Hepatic stellate cell (primary cell): Measurements from ENCODE around the gene ERBIN.
"Not testable (repeated sequence)": the region's sequence is repeated elsewhere in the genome, so short reads cannot be mapped to it uniquely, and the experiment has no call there.

Experiments
- DNase-seq: peaks from one replicate; pipeline ENCODE4 v3.0.0; 2011; ENCODE audit warnings: low spot score

ERBIN gene

GRCh38 chr5:65916066-65916465 is 10.3 kb upstream of the ERBIN start:
- DNase-seq, result no peak

GRCh38 chr5:65916636-65917035 is 9.7 kb upstream of the ERBIN start:
- no peak for DNase-seq

- DNase-seq, result peak; percentile 76
Observed at GRCh38 chr5:65919773-65920172, 6.6 kb upstream of the ERBIN start.

GRCh38 chr5:65923339-65923738 is 3.0 kb upstream of the ERBIN start:
- DNase-seq, result no peak

GRCh38 chr5:65924366-65925043 is 1.9 kb upstream of the ERBIN start:
- DNase-seq, result no peak

- peak; percentile 54 for DNase-seq
Observed at GRCh38 chr5:65925044-65925600, 1.3 kb upstream of the ERBIN start.

GRCh38 chr5:65925601-65926275 is 637 bp upstream of the ERBIN start:
- peak; percentile 85 for DNase-seq

- no peak for DNase-seq
Observed at GRCh38 chr5:65926893-65927292, 518 bp downstream of the ERBIN start.

GRCh38 chr5:65927503-65928321 is 1.3 kb downstream of the ERBIN start:
- peak; percentile 71 for DNase-seq

GRCh38 chr5:65928322-65928752 is 2.0 kb downstream of the ERBIN start:
- DNase-seq, result no peak

GRCh38 chr5:65928860-65929259 is 2.5 kb downstream of the ERBIN start:
- no peak for DNase-seq

- no peak for DNase-seq
Observed at GRCh38 chr5:65932676-65933075, 6.3 kb downstream of the ERBIN start.

- DNase-seq, result no peak
Observed at GRCh38 chr5:65933295-65933694, 6.9 kb downstream of the ERBIN start.

- DNase-seq, result no peak
Observed at GRCh38 chr5:65938256-65938655, 11.9 kb downstream of the ERBIN start.

- no peak for DNase-seq
Observed at GRCh38 chr5:65943771-65944170, 17.4 kb downstream of the ERBIN start.

GRCh38 chr5:65946198-65946745 is 19.9 kb downstream of the ERBIN start:
- no peak for DNase-seq

GRCh38 chr5:65948115-65948747 is 21.9 kb downstream of the ERBIN start:
- DNase-seq, result no peak

GRCh38 chr5:65951330-65951729 is 25.0 kb downstream of the ERBIN start:
- DNase-seq, result no peak

GRCh38 chr5:65952259-65952658 is 25.9 kb downstream of the ERBIN start:
- no peak for DNase-seq

GRCh38 chr5:65954200-65954599 is 27.8 kb downstream of the ERBIN start:
- DNase-seq, result no peak

- no peak for DNase-seq
Observed at GRCh38 chr5:65955746-65956145, 29.4 kb downstream of the ERBIN start.

- not testable (repeated sequence) for DNase-seq
Observed at GRCh38 chr5:65957703-65958102, 31.3 kb downstream of the ERBIN start.
